Measurements from ENCODE around the gene DGKA. TPM values are rescaled to one million over a fixed set of nuclear protein-coding genes. Genes with fewer than 3 reads are reported as not detected.
"Not testable (repeated sequence)": the region's sequence is repeated elsewhere in the genome, so short reads cannot be mapped to it uniquely, and the experiment has no call there.

Gene DGKA
- total and polyA plus RNA-seq, 2 experiments from 2014 or later = 16.1 to 24.6 TPM

DNA sequence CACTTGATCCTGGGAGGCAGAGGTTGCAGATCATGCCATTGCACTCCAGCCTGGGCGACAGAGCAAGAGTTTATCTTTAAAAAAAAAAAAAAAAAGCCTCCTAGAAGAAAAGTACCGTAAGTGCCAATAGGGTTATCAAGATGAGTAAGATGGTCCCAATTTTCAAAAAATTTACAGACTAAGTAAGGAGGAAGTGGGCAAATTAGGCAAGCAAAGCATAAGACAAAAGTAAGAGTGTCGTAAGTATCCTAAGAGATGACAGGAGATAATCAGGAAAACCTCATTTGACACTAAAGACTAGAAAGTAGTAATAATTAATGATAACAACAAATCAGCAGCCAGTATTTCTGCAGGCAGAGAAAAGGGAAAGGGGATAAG is 15.5 kb upstream of the DGKA start (continued):
- TF ChIP-seq, protein P1, sequence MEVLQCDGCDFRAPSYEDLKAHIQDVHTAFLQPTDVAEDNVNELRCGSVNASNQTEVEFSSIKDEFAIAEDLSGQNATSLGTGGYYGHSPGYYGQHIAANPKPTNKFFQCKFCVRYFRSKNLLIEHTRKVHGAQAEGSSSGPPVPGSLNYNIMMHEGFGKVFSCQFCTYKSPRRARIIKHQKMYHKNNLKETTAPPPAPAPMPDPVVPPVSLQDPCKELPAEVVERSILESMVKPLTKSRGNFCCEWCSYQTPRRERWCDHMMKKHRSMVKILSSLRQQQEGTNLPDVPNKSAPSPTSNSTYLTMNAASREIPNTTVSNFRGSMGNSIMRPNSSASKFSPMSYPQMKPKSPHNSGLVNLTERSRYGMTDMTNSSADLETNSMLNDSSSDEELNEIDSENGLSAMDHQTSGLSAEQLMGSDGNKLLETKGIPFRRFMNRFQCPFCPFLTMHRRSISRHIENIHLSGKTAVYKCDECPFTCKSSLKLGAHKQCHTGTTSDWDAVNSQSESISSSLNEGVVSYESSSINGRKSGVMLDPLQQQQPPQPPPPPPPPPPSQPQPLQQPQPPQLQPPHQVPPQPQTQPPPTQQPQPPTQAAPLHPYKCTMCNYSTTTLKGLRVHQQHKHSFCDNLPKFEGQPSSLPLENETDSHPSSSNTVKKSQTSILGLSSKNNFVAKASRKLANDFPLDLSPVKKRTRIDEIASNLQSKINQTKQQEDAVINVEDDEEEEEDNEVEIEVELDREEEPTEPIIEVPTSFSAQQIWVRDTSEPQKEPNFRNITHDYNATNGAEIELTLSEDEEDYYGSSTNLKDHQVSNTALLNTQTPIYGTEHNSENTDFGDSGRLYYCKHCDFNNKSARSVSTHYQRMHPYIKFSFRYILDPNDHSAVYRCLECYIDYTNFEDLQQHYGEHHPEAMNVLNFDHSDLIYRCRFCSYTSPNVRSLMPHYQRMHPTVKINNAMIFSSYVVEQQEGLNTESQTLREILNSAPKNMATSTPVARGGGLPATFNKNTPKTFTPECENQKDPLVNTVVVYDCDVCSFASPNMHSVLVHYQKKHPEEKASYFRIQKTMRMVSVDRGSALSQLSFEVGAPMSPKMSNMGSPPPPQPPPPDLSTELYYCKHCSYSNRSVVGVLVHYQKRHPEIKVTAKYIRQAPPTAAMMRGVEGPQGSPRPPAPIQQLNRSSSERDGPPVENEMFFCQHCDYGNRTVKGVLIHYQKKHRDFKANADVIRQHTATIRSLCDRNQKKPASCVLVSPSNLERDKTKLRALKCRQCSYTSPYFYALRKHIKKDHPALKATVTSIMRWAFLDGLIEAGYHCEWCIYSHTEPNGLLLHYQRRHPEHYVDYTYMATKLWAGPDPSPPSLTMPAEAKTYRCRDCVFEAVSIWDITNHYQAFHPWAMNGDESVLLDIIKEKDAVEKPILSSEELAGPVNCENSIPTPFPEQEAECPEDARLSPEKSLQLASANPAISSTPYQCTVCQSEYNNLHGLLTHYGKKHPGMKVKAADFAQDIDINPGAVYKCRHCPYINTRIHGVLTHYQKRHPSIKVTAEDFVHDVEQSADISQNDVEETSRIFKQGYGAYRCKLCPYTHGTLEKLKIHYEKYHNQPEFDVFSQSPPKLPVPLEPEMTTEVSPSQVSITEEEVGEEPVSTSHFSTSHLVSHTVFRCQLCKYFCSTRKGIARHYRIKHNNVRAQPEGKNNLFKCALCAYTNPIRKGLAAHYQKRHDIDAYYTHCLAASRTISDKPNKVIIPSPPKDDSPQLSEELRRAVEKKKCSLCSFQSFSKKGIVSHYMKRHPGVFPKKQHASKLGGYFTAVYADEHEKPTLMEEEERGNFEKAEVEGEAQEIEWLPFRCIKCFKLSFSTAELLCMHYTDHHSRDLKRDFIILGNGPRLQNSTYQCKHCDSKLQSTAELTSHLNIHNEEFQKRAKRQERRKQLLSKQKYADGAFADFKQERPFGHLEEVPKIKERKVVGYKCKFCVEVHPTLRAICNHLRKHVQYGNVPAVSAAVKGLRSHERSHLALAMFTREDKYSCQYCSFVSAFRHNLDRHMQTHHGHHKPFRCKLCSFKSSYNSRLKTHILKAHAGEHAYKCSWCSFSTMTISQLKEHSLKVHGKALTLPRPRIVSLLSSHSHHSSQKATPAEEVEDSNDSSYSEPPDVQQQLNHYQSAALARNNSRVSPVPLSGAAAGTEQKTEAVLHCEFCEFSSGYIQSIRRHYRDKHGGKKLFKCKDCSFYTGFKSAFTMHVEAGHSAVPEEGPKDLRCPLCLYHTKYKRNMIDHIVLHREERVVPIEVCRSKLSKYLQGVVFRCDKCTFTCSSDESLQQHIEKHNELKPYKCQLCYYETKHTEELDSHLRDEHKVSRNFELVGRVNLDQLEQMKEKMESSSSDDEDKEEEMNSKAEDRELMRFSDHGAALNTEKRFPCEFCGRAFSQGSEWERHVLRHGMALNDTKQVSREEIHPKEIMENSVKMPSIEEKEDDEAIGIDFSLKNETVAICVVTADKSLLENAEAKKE (CRISPR knock-in tag; IDR thresholded peaks at IDR 0.05) = no peak
- TF ChIP-seq JUNB (IDR thresholded peaks at IDR 0.05; ENCODE audit: unreplicated experiment) = no peak
- no peak for TF ChIP-seq ZNF114 (CRISPR knock-in tag; IDR thresholded peaks at IDR 0.05)
- TF ChIP-seq, protein P2, sequence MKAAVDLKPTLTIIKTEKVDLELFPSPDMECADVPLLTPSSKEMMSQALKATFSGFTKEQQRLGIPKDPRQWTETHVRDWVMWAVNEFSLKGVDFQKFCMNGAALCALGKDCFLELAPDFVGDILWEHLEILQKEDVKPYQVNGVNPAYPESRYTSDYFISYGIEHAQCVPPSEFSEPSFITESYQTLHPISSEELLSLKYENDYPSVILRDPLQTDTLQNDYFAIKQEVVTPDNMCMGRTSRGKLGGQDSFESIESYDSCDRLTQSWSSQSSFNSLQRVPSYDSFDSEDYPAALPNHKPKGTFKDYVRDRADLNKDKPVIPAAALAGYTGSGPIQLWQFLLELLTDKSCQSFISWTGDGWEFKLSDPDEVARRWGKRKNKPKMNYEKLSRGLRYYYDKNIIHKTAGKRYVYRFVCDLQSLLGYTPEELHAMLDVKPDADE (IDR thresholded peaks at IDR 0.05) = no peak

DNA sequence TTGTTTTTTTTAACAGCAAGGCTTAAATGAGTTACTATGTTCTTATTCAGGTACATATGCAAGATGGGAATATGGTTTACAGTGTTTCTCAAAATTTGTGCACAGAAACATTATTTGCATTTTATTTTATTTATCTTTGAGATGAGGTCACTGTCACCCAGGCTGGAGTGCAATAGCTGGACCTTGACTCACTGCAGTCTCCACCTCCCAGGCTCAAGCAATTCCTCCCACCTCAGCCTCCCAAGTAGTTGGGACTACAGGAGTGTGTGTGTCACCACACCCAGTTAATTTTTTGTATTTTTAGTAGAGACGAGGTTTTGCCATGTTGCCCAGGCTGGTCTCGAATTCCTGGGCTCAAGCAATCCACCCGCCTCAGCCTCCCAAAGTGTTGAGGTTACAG is 11.9 kb upstream of the DGKA start:
- DNase-seq (ENCODE audit: low spot score); H2AFZ ChIP-seq; H3K36me3 ChIP-seq (ENCODE audit: insufficient read depth); H3K4me3 Mint-ChIP-seq; H3K9me3 Mint-ChIP-seq; H3K9me2 ChIP-seq (ENCODE audit: insufficient read depth); ATAC-seq; H3K27me3 Mint-ChIP-seq (ENCODE audit: insufficient read depth, low read depth, poor library complexity); H3K4me1 Mint-ChIP-seq; H3K4me2 ChIP-seq; H3F3A ChIP-seq (replicated peaks; ENCODE audit: low read depth); H3K4me3 ChIP-seq; H3K4me1 ChIP-seq (ENCODE audit: insufficient read depth); H3K27me3 ChIP-seq (ENCODE audit: insufficient read depth); H3K27ac Mint-ChIP-seq: not testable (repeated sequence)
- H4K20me1 ChIP-seq (replicated peaks; ENCODE audit: insufficient read depth) = peaks cover 25% of the 10 kb centered on the region
- peak overlapping the region; percentile 63; the same call in 1 of the 2 replicates for H3K27ac ChIP-seq (ENCODE audit: low read depth)
- H3K79me2 ChIP-seq (replicated peaks; ENCODE audit: insufficient read depth) = peaks cover 100% of the 10 kb centered on the region
- H3K36me3 Mint-ChIP-seq (ENCODE audit: low read depth) = peaks cover 38% of the 10 kb centered on the region

Data from GM23338 (cell line).